Activated CD4-positive, alpha-beta T cell treated with anti-CD3 and anti-CD28 coated beads, Interleukin-2, amount 10 ng/mL, durations not matched to agents 24 days and 14 days (primary cell): ENCODE measurements around the gene FSTL4. TPM values are rescaled to one million over a fixed set of nuclear protein-coding genes. Genes with fewer than 3 reads are reported as not detected.

Experiments used
- DNase-seq: peaks from one replicate; pipeline ENCODE4 v3.0.0; 2022
- H3K27ac Mint-ChIP-seq: one replicate; pipeline ENCODE4 v1.8.0; 2022; ENCODE audit warnings: mild to moderate bottlenecking, mixed read lengths
- H3K27me3 Mint-ChIP-seq: one replicate; pipeline ENCODE4 v1.8.0; 2022; ENCODE audit warnings: mixed read lengths
- H3K36me3 Mint-ChIP-seq: one replicate; pipeline ENCODE4 v1.8.0; 2022; ENCODE audit warnings: low read depth, mild to moderate bottlenecking, mixed read lengths
- H3K4me1 Mint-ChIP-seq: one replicate; pipeline ENCODE4 v1.8.0; 2021; ENCODE audit warnings: mixed read lengths
- H3K4me3 Mint-ChIP-seq: one replicate; pipeline ENCODE4 v1.8.0; 2022; ENCODE audit warnings: mild to moderate bottlenecking, moderate library complexity, mixed read lengths
- H3K9me3 Mint-ChIP-seq: one replicate; pipeline ENCODE4 v1.8.0; 2021; ENCODE audit warnings: mixed read lengths
- intact Hi-C: fragments of 100-400 bp; cut with micrococcal nuclease; formaldehyde crosslinking; loops from one replicate; pipeline ENCODE4 v1.15.1; 2023
- total RNA-seq: library from RNA; stranded (reverse); gene quantifications from 2 replicates; pipeline ENCODE4 v1.2.3, GENCODE V29; 2022

The FSTL4 gene
- total RNA-seq, 1 donor from 2014 or later = 0.42 TPM

DNA sequence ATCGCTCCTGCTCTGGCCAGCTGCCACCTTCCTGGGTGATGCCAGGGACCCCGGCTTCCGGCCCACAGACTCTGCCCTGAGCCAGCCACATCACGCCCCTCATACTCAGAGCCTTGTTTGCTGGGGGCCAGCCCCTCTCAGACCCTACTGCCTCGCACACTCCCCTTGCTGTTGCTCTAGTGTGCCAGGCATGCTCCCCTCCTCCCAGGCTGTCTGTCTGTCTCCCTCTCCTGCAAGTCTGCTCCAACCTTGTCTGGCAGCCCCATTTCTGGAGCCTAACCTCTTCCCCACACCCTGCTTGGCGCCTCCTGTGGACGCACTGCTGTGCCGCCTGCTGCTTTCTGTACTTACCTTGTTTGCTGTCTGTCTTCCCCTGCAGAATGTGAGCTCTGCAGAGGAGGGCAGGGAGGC lies 375.8 kb downstream of the FSTL4 start:
- Mint-ChIP-seq H3K4me3 (no peak overlapping the region), H3K9me3 (no peaks in the 10 kb centered on the region), H3K4me1 (peaks cover 6% of the 10 kb centered on the region), H3K27me3 (no peaks in the 10 kb centered on the region), H3K36me3 (no peaks in the 10 kb centered on the region), H3K27ac (no peak overlapping the region)
- no peak for DNase-seq
- intact Hi-C loops = no loop called here

DNA sequence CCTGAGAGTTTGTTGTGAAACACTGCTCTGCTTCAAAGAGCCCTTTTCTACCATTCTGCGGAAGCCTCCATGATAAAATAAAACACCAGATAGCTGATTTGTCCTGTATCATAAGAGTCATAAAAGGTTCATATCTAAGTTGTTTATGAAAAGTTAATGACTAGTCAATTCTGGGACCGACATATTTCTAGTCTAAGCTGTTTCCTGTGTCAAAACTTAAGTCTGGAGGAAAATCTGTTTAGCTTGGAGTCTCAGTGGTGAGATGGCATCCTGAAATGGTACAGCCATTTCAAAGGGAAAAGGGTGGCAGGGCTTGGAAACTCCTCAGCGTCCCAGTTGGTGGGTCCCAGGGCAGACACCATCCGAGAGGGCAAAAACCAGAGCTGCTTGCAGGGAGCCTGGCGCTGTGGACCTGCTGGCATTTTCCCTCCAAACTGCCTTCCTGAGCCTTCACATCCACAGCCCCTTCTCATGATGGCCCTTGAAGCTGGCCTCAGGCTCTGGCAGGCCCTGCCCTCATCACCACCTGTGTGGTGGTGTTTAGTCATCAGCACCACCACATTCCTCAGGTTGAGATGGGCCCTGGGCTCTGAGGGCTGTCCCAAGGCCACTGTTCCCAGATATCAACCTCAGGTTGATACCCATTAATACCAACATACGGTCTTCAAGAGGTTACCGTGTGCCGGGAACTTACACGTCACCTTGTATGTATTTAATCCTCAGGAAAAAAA lies 376.5 kb downstream of the FSTL4 start:
- no peak for DNase-seq
- H3K27ac Mint-ChIP-seq = no peak overlapping the region
- H3K27me3 Mint-ChIP-seq = no peaks in the 10 kb centered on the region
- intact Hi-C loops = no loop called here
- no peak overlapping the region for H3K4me3 Mint-ChIP-seq
- H3K9me3 Mint-ChIP-seq = no peaks in the 10 kb centered on the region
- H3K36me3 Mint-ChIP-seq = no peaks in the 10 kb centered on the region
- peaks cover 6% of the 10 kb centered on the region for H3K4me1 Mint-ChIP-seq

DNA sequence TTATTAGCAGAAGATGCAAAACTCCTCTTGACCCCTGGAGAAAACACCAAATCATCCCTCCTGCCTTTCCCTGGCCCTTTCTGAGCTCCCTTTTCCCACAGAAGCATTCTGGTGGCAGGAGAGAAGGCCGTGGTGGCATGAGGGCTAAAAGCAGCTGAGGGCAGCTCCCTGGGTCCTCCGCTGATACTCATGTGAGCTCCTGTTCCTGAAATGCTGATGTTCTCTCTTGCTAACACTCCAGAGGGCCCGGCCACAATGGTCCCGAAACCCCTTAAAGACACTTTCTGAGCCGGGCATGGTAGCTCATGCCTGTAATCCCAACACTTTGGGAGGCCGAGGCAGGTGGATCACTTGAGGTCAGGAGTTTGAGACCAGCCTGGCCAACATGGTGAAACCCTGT lies 377.4 kb downstream of the FSTL4 start:
- Mint-ChIP-seq H3K36me3 (no peaks in the 10 kb centered on the region), H3K27ac (no peak overlapping the region), H3K4me1 (peaks cover 1% of the 10 kb centered on the region), H3K4me3 (no peak overlapping the region), H3K9me3 (no peaks in the 10 kb centered on the region), H3K27me3 (no peaks in the 10 kb centered on the region)
- intact Hi-C loops = no loop called here
- no peak for DNase-seq

DNA sequence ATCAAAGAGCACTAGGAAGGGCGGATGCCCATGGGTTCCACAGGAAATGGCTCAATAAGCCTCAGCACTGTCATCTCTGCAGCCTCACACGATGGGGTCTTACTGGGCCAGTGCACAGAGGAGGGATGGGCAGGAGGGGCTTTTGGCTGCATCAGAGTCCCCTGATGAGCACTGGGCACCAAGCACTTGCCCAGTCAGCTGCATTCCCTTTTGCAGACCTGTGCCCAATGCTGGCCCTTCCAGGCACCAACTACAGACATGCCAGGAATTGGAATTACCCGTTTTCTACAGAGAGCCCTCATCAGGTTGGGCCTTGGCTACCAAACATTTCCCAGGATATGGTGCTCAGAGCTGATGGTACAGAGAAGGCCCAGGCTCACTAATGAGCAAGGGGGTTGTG lies 378.1 kb downstream of the FSTL4 start:
- no peaks in the 10 kb centered on the region for H3K4me1 Mint-ChIP-seq
- H3K9me3 Mint-ChIP-seq = no peaks in the 10 kb centered on the region
- H3K27ac Mint-ChIP-seq = no peak overlapping the region
- H3K27me3 Mint-ChIP-seq = peaks cover 2% of the 10 kb centered on the region
- no peaks in the 10 kb centered on the region for H3K36me3 Mint-ChIP-seq
- intact Hi-C loops = no loop called here
- no peak overlapping the region for H3K4me3 Mint-ChIP-seq
- no peak for DNase-seq

DNA sequence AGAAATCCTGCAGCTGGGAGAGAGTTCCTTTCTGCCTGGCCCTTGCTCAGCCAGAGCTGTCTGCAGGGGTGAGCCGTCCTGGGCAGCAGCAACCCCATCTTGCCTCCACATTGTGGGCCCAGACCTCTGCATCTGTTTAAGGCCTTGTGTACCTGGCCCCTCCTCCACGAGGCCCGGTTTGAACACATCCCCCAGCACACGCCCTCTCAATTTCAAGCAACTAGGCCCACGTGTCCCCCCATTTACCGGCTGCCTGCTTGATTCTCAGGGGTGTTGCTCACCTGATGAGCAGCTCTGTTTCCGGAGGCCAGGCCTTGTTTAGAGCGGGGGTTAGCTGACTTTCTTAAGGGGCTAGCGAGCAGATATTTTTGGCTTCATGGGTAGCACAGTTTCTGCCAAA lies 378.7 kb downstream of the FSTL4 start:
- Mint-ChIP-seq H3K4me1 (no peaks in the 10 kb centered on the region), H3K9me3 (no peaks in the 10 kb centered on the region), H3K4me3 (no peak overlapping the region), H3K36me3 (no peaks in the 10 kb centered on the region), H3K27ac (no peak overlapping the region), H3K27me3 (peaks cover 2% of the 10 kb centered on the region)
- intact Hi-C loops = no loop called here
- DNase-seq = no peak

DNA sequence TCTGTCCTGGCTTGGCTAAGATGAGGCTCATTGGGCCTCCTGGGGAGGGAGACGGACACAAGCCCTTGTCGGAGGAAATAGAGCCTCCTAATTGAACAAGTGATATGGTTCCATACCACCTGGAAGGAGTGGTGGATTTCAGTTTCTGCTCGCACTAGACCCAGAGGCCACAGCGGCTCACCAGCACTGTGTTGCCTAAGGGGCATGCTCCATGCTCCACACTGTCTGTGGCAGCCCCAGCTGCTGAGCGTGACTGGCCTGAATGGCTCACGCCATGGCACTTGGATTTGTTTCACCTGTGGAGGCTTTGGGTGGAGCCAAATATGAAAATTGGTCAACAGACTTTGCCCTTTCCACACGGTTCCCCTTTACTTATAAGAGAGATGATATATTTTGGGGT lies 379.4 kb downstream of the FSTL4 start:
- H3K4me3 Mint-ChIP-seq = no peak overlapping the region
- no peaks in the 10 kb centered on the region for H3K36me3 Mint-ChIP-seq
- H3K27ac Mint-ChIP-seq = no peak overlapping the region
- no peaks in the 10 kb centered on the region for H3K9me3 Mint-ChIP-seq
- peaks cover 2% of the 10 kb centered on the region for H3K27me3 Mint-ChIP-seq
- no peak for DNase-seq
- intact Hi-C loops = no loop called here
- H3K4me1 Mint-ChIP-seq = no peaks in the 10 kb centered on the region

DNA sequence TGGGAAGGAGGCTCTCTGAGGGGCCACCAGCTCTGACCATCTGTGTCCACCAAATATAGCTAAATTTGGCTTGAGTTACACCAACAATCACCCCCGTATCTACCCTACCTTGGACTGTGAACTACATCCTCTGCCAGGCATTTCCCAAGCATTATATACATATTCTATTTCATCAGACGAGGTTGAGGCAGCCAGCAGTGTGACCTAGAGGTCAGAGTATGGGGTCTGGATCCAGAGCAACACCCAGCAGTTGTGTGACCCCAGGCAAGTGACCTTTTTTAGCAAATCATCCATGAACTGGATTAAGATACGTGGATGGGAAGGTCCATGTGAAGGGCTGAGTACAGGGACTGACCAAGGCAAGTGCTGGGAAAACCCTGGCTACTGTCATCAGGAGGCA lies 379.9 kb downstream of the FSTL4 start:
- intact Hi-C loops = no loop called here
- H3K27me3 Mint-ChIP-seq = peaks cover 3% of the 10 kb centered on the region
- no peak for DNase-seq

DNA sequence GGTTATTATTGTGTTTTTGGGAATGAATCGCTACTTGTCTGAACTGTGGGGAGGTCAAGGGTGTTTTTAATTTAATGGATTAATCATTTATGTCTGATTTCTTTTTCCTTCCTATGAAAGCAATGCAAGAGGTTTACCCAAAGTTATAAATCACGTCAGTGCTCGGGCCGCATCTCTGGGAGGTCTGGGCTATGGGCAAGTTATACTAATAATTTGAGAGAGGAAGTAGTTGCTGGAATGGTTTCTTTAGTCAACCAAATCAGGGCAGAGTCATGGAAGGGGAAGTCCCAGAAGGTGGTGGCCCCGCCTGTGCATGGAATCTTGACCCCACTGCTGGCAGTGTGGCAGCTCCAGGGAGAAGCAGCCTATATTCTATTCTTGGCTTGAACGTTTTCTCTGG lies 380.3 kb downstream of the FSTL4 start:
- Mint-ChIP-seq H3K27ac (no peak overlapping the region), H3K9me3 (no peaks in the 10 kb centered on the region), H3K4me1 (no peaks in the 10 kb centered on the region)

More for the DNA sequence above, 379.9 kb downstream of the FSTL4 start:
- Mint-ChIP-seq H3K36me3 (no peaks in the 10 kb centered on the region), H3K27ac (no peak overlapping the region), H3K4me1 (no peaks in the 10 kb centered on the region), H3K9me3 (no peaks in the 10 kb centered on the region), H3K4me3 (no peak overlapping the region)

DNA sequence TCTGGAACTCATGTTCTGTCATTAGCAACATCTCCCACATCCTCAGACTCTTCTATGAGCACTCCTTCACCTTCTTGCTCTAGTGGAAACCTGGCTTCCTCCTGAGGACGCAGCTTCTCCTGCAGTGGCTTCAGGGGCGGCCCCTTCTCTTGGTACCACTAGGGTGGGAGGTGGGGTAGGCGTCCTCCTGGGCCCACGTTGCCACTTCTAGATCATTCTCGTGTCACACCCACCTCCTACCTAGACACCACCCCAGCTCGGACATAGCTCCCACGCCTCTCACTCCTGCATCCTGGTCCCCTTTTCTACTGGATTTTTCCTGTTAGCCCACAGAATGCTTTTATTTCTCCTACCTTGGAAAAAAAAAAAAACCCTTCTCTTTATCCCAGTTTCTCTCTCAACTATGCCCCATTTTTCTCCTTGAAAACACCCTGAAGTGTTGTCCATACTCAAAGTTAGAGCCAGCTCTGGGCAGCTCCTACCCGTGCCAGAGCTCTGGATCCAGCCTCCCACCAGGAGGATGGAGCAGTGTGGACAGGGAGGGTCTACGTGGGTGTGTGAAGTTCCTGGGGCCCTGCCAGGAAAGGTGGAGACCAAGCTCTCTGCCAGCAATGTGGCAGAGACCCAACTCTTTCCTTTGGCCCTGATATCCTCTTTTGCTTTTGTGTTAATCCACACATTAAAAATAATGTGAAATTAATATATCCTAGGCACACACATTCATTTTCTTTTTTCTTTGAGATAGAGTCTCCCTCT lies 381.3 kb downstream of the FSTL4 start:
- H3K27me3 Mint-ChIP-seq = peaks cover 5% of the 10 kb centered on the region
- H3K36me3 Mint-ChIP-seq = no peaks in the 10 kb centered on the region
- H3K4me3 Mint-ChIP-seq = no peak overlapping the region
- intact Hi-C loops = no loop called here
- no peak overlapping the region for H3K27ac Mint-ChIP-seq
- no peaks in the 10 kb centered on the region for H3K9me3 Mint-ChIP-seq
- DNase-seq = no peak
- H3K4me1 Mint-ChIP-seq = no peaks in the 10 kb centered on the region

More for the DNA sequence above, 380.3 kb downstream of the FSTL4 start:
- Mint-ChIP-seq H3K36me3 (no peaks in the 10 kb centered on the region), H3K4me3 (no peak overlapping the region), H3K27me3 (peaks cover 5% of the 10 kb centered on the region)
- no peak for DNase-seq
- intact Hi-C loops = no loop called here

DNA sequence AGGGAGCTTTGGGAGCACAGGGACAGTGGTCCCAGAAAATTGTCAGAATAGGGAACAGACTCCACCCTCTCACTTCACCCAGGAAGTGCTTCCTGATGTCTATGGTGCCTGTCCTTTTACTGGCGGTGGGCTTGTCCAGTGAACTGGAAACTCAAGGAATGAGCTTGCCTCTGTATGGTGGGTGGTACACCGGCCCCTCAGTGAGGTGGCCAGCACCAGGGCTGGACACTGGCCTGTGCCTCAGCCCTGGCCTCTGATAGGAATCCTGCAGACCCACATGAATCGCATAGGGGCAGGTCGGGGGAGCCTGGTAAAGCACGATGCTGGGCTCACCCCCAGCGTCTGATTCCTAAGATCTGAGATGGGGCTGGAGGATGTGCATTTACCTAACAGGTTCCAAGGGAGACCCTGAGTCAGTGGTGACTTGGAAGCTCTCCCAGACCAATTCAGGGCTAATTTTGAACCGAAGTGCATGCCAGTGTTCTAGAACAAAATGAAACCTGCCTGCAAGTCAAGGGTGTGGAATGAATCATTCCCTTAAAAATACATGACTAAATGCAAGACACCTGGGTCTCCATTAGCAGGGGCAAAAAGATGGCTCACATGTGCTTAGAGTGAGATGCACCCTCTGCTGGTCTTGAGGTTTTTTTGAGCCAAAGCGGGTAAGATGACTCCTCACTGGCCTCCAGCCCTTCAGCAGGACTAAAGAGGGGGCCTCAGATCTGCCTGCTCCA lies 382.2 kb downstream of the FSTL4 start:
- Mint-ChIP-seq H3K4me1 (no peaks in the 10 kb centered on the region), H3K27me3 (peaks cover 5% of the 10 kb centered on the region), H3K4me3 (no peak overlapping the region), H3K36me3 (no peaks in the 10 kb centered on the region), H3K9me3 (no peaks in the 10 kb centered on the region), H3K27ac (no peak overlapping the region)
- intact Hi-C loops = no loop called here
- DNase-seq = no peak

DNA sequence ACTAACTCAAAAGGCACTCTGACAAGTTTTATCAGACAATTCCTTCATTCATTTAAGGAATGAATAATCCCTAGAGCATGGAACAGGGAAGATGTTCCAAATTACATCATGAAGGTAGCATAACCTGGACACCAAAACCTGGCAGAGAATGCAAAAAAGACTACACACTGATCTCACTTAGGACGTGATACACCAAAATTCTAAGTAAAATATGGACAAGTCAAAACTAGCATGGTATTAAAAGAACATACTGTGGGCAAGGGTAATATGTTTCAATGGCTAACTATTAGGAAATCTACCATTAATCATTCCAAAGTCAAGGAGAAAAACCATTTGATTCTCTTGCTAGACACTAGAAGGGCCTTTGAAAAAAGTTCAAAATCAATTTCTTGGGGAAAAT lies 384.0 kb downstream of the FSTL4 start:
- no peak for DNase-seq
- Mint-ChIP-seq H3K27ac (no peak overlapping the region), H3K9me3 (no peaks in the 10 kb centered on the region), H3K27me3 (peaks cover 7% of the 10 kb centered on the region), H3K36me3 (no peaks in the 10 kb centered on the region), H3K4me1 (no peaks in the 10 kb centered on the region), H3K4me3 (no peak overlapping the region)
- intact Hi-C loops = no loop called here

DNA sequence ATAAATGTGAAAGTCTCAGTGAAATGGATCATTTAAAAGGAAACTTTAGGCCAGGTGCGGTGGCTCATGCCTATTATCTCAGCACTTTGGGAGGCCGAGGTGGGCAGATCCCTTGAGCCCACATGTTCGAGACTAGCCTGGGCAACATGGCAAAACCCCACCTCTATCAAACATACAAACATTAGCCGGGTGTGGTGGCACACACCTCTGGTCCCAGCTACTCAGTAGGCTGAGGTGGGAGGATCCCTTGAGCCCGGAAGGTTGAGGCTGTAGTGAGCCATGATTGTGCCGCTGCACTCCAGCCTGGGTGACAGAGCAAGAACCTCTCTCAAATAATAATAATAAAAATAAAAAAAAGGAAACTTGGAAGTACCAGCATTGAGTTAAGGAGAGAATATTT lies 384.4 kb downstream of the FSTL4 start:
- DNase-seq = no peak
- H3K4me3 Mint-ChIP-seq = no peak overlapping the region
- no peak overlapping the region for H3K27ac Mint-ChIP-seq
- no peaks in the 10 kb centered on the region for H3K36me3 Mint-ChIP-seq
- intact Hi-C loops = no loop called here
- H3K27me3 Mint-ChIP-seq = peaks cover 7% of the 10 kb centered on the region
- no peaks in the 10 kb centered on the region for H3K9me3 Mint-ChIP-seq
- H3K4me1 Mint-ChIP-seq = no peaks in the 10 kb centered on the region

DNA sequence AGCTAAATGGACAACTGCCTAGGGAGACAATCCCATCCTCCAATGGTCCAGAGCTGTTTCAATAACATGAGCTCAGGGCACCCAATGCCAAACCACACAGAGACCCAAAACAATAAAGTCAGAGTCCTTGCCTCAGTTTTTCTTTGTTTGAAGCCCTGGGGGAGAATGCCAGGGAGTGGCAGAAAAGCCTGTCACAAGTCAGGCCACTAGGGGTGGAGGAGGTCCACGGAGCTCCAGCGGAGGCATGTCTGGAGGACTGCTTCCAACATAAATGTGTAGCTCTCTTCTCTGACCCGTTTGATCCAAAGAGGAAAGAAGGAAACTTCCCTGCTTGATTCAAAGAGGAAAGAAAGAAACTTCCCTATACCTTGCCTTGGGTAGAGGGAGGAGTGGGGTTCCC lies 385.3 kb downstream of the FSTL4 start:
- H3K27me3 Mint-ChIP-seq = peaks cover 7% of the 10 kb centered on the region
- H3K36me3 Mint-ChIP-seq = no peaks in the 10 kb centered on the region
- no peak overlapping the region for H3K27ac Mint-ChIP-seq
- intact Hi-C loops = no loop called here
- H3K4me1 Mint-ChIP-seq = no peaks in the 10 kb centered on the region
- H3K9me3 Mint-ChIP-seq = no peaks in the 10 kb centered on the region
- H3K4me3 Mint-ChIP-seq = no peak overlapping the region
- DNase-seq = no peak

DNA sequence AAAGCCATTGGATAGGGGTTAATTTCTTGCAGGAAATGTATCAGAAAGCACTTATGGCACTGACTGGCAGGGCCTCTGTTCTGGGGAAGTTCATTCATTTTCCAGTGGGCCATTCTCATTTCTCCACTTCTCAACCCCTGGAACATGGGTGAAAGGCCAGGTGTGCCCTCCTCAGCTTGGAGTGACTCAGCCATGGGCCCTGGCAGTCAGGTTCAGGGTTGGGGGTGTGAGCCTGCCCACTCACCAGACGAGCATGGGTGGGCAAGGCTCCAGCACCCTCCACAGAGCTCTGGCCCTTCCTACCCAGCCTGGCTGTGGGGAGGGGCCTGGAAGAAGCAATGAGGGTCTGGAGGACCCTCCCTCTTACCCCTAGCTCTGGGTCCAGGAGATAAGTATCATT lies 386.2 kb downstream of the FSTL4 start:
- Mint-ChIP-seq H3K4me3 (no peak overlapping the region), H3K27me3 (peaks cover 7% of the 10 kb centered on the region), H3K4me1 (no peaks in the 10 kb centered on the region), H3K27ac (no peak overlapping the region), H3K36me3 (no peaks in the 10 kb centered on the region), H3K9me3 (no peaks in the 10 kb centered on the region)
- no peak for DNase-seq
- intact Hi-C loops = no loop called here
